K562 (cell line): ENCODE data around the gene TCEANC2. TPM values are rescaled to one million over a fixed set of nuclear protein-coding genes. Genes with fewer than 3 reads are reported as not detected.

Experiments used
- ARID2 ChIP-seq: fragments of 450-650 bp; IDR thresholded peaks from 2 replicates; pipeline ENCODE4 v1.6.1; 2017; ENCODE audit warnings: antibody characterized with exemption, mild to moderate bottlenecking
- BACH1 ChIP-seq: fragments of 200-800 bp; sonication (Bioruptor generic); IDR thresholded peaks from 2 replicates; pipeline ENCODE4 v1.6.1; 2016; ENCODE audit warnings: missing genetic modification characterization, missing compliant biosample characterization
- E2F4 ChIP-seq: sonication (generic); formaldehyde crosslinking; IDR thresholded peaks from 2 replicates; pipeline ENCODE4 v1.8.0; 2022; ENCODE audit warnings: mild to moderate bottlenecking, low read depth, missing genetic modification reagents
- GABPA ChIP-seq: fragments of 200-800 bp; sonication (Bioruptor generic); conservative IDR thresholded peaks from 2 replicates; pipeline ENCODE4 v1.6.1; 2016; ENCODE audit warnings: low read depth, missing genetic modification characterization, missing compliant biosample characterization
- OTX1 ChIP-seq: fragments of 450-650 bp; formaldehyde crosslinking; IDR thresholded peaks from 2 replicates; pipeline ENCODE4 v1.4.0; 2022; ENCODE audit warnings: mild to moderate bottlenecking
- PKNOX1 ChIP-seq: fragments of 450-650 bp; IDR thresholded peaks from 2 replicates; pipeline ENCODE4 v1.6.1; 2016
- POLR2H ChIP-seq: IDR thresholded peaks from 2 replicates; pipeline ENCODE4 v1.6.1; 2016; ENCODE audit warnings: missing genetic modification characterization, low read depth, mild to moderate bottlenecking, control low read depth, missing compliant biosample characterization, moderate library complexity
- RBM17 ChIP-seq: fragments of 200-400 bp; formaldehyde crosslinking; IDR thresholded peaks from 2 replicates; pipeline ENCODE4 v1.6.1; 2017; ENCODE audit warnings: low read depth, mild to moderate bottlenecking, low read length, borderline replicate concordance
- RFX1 ChIP-seq: fragments of 450-650 bp; IDR thresholded peaks from 2 replicates; pipeline ENCODE4 v1.6.1; 2016; ENCODE audit warnings: mild to moderate bottlenecking, moderate library complexity
- SAP30 ChIP-seq: fragments of 200-600 bp; sonication (generic); IDR thresholded peaks from 2 replicates; pipeline ENCODE4 v1.6.1; 2012; ENCODE audit warnings: borderline replicate concordance, low read depth, mild to moderate bottlenecking, moderate library complexity, low read length, control low read depth, inconsistent platforms; ENCODE audit not compliant: insufficient read depth, poor library complexity, severe bottlenecking
- ZBTB26 ChIP-seq: fragments of 450-650 bp; formaldehyde crosslinking; IDR thresholded peaks from 2 replicates; pipeline ENCODE4 v1.4.0; 2022; ENCODE audit warnings: missing genetic modification characterization
- ZNF212 ChIP-seq: fragments of 450-650 bp; formaldehyde crosslinking; IDR thresholded peaks from 2 replicates; pipeline ENCODE4 v1.4.0; 2020; ENCODE audit warnings: mild to moderate bottlenecking
- ZNF395 ChIP-seq: fragments of 200-800 bp; sonication (Bioruptor generic); IDR thresholded peaks from 2 replicates; pipeline ENCODE4 v1.6.1; 2017; ENCODE audit warnings: missing genetic modification characterization, missing compliant biosample characterization
- ZNF592 ChIP-seq: fragments of 450-650 bp; IDR thresholded peaks from 2 replicates; pipeline ENCODE4 v1.6.1; 2017; ENCODE audit warnings: antibody characterized with exemption, mild to moderate bottlenecking
- polyA plus RNA-seq, 8 experiments: library from polyadenylated mRNA; depleted of rRNA in 4 of 8; stranded (reverse) in 5 of 8; unstranded in 3 of 8; fragments of >200 nt; fragmentation: Nextera tagmentation in 2 of 8; fragmentation: Illumina TruSeq in 1 of 8; extraction: Ambion mirVana in 2 of 8; extraction: Trizol in 1 of 8; gene quantifications; 2 replicates each; pipeline versions ENCODE4 v1.2.1 to v1.2.3, GENCODE V29; 2011 to 2014; ENCODE audit warnings: inconsistent platforms in 1 of 8, missing spikeins in 1 of 8
- total RNA-seq, 7 experiments: library from RNA; depleted of rRNA in 6 of 7; stranded (reverse); fragments of >200 nt in 6 of 7; fragmentation: Illumina TruSeq in 2 of 7; extraction: Trizol in 2 of 7; gene quantifications; 2 replicates each; pipeline versions ENCODE4 v1.2.1 to v1.2.3, GENCODE V29; 2011 to 2021; ENCODE audit warnings: low replicate concordance in 1 of 7

The TCEANC2 gene
- total and polyA plus RNA-seq, 9 of the 15 experiments (the other 6 are each of a cell fraction or from before 2014, with no cell fraction given) = 3.3 to 10.2 (median 7.0) TPM

GRCh38 chr1:54053745-54054437 is 483 bp downstream of the TCEANC2 start (continued):
- TF ChIP-seq ZBTB26 (CRISPR knock-in tag) = peak; percentile 71; the same call in 1 of the 2 replicates
- 0 out of 2 replicates have a peak, but pooled peaks have one; percentile 23 for TF ChIP-seq OTX1 (CRISPR knock-in tag)
- TF ChIP-seq ZNF592 = 0 out of 2 replicates have a peak, but pooled peaks have one; percentile 4
- 0 out of 2 replicates have a peak, but pooled peaks have one; percentile 69 for TF ChIP-seq GABPA
- no peak for TF ChIP-seq BACH1 (tag)
- TF ChIP-seq RFX1 = peak; percentile 58
- TF ChIP-seq POLR2H (tag) = peak; percentile 8; the same call in 1 of the 2 replicates
- TF ChIP-seq ZNF212 = no peak
- no peak for TF ChIP-seq RBM17
- 0 out of 2 replicates have a peak, but pooled peaks have one; percentile 12 for TF ChIP-seq ZNF395
- TF ChIP-seq ARID2 = no peak
- 0 out of 2 replicates have a peak, but pooled peaks have one; percentile 30 for TF ChIP-seq PKNOX1
- TF ChIP-seq SAP30 = peak; percentile 68
- no peak for TF ChIP-seq E2F4
